ENCODE data around the gene TNRC6C.
"Not testable (repeated sequence)": the region's sequence is repeated elsewhere in the genome, so short reads cannot be mapped to it uniquely, and the experiment has no call there.

Gene TNRC6C

GRCh38 chr17:77962348-77962747, 3.8 kb downstream of the TNRC6C start:
- DNase-seq (ENCODE audit: low read depth) = no peak

GRCh38 chr17:77963441-77963840, 4.9 kb downstream of the TNRC6C start:
- no peak for DNase-seq (ENCODE audit: low read depth)

GRCh38 chr17:77965352-77965751, 6.8 kb downstream of the TNRC6C start:
- DNase-seq (ENCODE audit: low read depth) = no peak

DNA sequence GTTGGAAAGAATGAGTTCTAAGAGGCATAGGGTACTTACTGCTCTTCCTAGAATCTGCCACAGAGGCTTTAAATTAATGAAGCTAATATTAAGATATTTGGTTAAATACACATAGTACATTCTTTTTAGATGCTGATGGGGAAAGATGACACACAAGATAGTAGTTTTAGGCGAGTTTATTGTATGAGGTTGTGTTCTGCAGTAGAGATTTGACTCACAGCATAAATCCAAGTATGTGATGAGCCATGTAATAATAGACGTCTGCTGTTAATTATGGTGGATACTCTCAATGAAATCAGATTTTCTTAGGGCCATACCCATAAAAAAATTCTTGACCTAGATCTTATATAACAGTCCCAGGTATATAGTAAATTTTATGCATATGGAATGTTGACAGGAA, 8.0 kb downstream of the TNRC6C start:
- no peak for DNase-seq (ENCODE audit: low read depth)

DNA sequence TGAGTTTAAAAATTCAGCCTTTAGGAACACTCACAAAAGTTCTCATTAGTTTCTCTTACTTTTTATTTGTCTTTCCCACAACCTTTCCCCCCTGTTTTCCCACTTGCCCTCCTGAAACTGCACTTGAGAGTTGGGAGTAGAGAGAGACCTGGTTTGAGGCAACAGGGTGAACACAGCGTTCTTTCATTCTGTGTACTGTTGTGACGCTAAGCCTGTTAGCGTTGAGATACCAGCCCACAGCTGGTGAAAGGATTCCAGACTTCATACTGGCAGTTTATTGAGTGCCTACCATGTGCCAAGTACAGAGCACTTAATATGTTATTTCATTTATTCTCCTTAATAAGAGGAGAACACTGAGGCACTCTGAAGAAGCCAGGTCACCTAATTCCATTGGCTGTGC, 10.3 kb downstream of the TNRC6C start:
- no peak for DNase-seq (ENCODE audit: low read depth)

- DNase-seq (ENCODE audit: low read depth) = not testable (repeated sequence)
These were observed 13.8 kb downstream of the TNRC6C start for GRCh38 chr17:77972271-77972670.

- DNase-seq (ENCODE audit: low read depth) = no peak
These were observed 15.4 kb downstream of the TNRC6C start for GRCh38 chr17:77973953-77974352.

GRCh38 chr17:77974396-77974795, 15.9 kb downstream of the TNRC6C start:
- no peak for DNase-seq (ENCODE audit: low read depth)

DNA sequence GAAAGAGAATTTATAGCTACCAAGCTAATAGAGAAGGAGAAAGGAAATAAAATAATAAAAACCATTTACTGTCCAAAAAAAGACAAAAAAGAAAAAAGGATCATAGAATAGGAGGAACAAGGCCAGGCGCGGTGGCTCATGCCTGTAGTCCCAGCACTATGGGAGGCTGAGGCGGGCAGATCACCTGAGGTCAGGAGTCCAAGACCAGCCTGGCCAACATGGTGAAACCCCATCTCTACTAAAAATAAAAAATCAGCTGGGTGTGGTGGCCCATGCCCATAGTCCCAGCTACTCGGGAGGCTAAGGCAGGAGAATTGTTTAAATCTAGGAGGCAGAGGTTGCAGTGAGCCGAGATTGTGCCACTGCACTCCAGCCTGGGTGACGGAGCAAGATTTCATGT, 23.9 kb downstream of the TNRC6C start:
- not testable (repeated sequence) for DNase-seq (ENCODE audit: low read depth)

GRCh38 chr17:77990301-77990700, 31.8 kb downstream of the TNRC6C start:
- no peak for DNase-seq (ENCODE audit: low read depth)

- not testable (repeated sequence) for DNase-seq (ENCODE audit: low read depth)
These were observed 35.2 kb downstream of the TNRC6C start for GRCh38 chr17:77993735-77994134.

DNA sequence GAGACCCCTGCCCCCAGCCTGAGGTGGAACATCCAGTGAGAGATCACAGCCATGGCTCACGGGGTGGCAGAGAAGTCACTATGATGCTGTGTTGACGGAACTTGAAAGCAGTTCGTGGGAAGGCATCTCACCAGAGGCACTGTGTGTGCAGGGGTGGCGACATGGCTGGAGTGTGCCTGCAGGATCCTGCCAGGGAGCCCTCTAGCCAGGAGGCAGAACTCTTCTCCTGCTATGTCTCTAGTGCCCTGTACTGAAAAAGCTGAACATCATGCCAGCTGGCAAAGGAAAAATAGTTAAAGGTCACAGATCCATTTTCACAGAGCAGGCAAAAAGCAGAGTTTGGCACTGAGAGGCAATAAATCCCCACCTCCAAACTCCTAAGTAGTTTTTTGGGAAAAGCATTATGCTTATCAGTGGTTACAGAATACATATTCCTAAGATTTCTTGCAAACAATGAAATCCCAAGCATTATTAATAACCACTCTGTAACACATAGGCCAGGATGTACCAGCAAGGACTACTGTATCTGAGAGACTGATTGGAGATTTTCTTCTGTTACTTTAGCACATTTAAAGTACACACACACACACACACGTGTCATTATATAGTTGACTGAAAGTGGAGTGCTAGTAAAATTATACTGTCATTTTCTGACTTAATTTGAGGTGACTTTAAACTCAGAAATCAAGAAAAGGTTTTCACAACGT, 36.8 kb downstream of the TNRC6C start:
- DNase-seq (ENCODE audit: low read depth) = no peak

DNA sequence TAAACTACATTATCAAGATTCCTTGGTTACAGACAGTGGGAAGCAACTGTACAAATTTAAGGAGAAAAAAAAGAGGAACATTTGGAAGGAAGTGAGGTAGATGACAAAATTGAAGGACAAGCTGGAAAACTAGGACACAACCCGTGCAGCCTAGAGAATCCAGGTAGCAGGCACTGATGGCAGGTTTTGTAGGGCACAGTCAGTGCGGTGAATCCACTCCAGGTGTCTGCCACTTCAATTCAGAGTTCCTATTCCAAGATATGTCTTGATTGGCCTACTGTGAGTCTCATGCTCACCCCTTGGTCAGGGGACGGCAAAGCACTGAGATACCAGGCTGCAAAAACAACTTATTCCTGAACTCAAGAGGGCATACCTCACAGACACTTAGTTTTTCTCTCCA, 37.8 kb downstream of the TNRC6C start:
- DNase-seq (ENCODE audit: low read depth) = no peak

GRCh38 chr17:77999413-78000173, 41.1 kb downstream of the TNRC6C start:
- DNase-seq (ENCODE audit: low read depth) = no peak

- DNase-seq (ENCODE audit: low read depth) = no peak
These were observed 41.8 kb downstream of the TNRC6C start for GRCh38 chr17:78000341-78000740.

DNA sequence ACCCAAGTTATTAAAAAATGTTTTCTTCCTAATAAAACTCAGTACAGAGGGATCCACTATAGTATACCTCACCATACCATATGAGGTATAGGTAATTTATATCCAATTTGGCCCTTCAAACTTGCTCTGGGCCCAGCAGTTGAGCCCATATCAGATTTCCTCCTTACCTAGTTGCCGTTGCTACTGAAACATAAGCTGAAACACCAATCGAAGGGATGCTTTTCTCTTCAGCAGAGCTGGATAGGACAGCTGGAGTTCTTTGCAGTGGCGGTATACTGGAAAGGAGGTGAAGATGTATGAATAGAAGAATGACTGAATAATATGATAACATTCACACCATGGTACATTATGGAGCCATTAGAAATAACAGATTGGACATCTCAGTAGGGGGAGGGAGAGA, 42.7 kb downstream of the TNRC6C start:
- no peak for DNase-seq (ENCODE audit: low read depth)

- DNase-seq (ENCODE audit: low read depth) = no peak
These were observed 43.1 kb downstream of the TNRC6C start for GRCh38 chr17:78001612-78002011.

- no peak for DNase-seq (ENCODE audit: low read depth)
These were observed 43.7 kb downstream of the TNRC6C start for GRCh38 chr17:78002166-78002565.

GRCh38 chr17:78005452-78006171, 47.1 kb downstream of the TNRC6C start:
- DNase-seq (ENCODE audit: low read depth) = no peak

GRCh38 chr17:78006338-78006737, 47.8 kb downstream of the TNRC6C start:
- DNase-seq (ENCODE audit: low read depth) = no peak

DNA sequence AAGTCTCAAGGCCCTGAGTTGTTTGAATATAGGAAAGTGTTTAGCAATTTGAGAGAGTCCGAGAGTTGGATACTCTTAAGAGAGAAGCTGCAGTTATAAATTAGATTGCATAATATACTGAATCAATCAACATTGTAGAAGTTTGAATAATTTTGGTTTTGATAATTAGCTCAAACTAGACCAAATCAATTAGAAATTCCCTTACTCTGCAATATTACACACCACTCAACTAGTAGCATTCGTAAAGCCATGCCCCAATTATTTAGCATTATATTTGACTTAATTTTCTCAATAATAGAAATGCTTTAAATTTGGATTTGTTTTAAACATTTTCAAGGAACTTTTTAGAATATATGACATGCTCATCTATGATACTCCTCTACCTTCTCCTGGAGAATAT, 49.1 kb downstream of the TNRC6C start:
- DNase-seq (ENCODE audit: low read depth) = no peak

DNA sequence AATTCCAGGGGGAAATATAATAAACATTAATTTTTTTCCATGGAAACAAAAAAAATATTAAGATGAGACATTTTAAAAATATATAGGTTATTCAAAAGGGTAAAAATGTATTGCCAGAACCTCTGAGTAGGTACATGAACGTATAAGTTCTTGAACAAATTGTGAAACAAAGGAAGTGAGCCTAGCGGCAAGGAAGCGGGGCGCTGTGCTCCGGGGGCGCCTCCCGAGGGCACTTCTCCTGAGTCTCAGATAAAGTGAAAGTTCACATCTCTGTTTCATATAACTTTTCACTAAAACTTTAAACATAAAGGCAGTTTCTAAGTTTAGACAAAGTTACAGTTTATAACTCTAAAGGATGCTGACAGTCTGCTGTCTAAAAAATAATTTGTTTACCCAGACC, 52.3 kb downstream of the TNRC6C start:
- DNase-seq (ENCODE audit: low read depth) = no peak

- no peak for DNase-seq (ENCODE audit: low read depth)
These were observed 53.9 kb downstream of the TNRC6C start for GRCh38 chr17:78012428-78012827.

Data from activated T-helper 9 cell treated with anti-CD3 and anti-CD28 coated beads, Interleukin-2, amount 50 U/mL, for 16 hours (primary cell).